Upper lobe of left lung (tissue), 4 donors: ENCODE data around the gene VPS13D.

Source experiments
- EP300 ChIP-seq, 4 donors: sonication (generic); formaldehyde crosslinking; IDR thresholded peaks; one replicate each; pipeline ENCODE4 v1.5.1; 2017; ENCODE audit warnings: antibody characterized with exemption in 4 of 4, control low read depth in 2 of 4
- POLR2A ChIP-seq, 4 donors: fragments of 450-650 bp; IDR thresholded peaks; one replicate each; pipeline ENCODE4 v1.5.1; 2016 to 2017; ENCODE audit warnings: antibody characterized with exemption in 4 of 4, mild to moderate bottlenecking in 2 of 4
- POLR2AphosphoS5 ChIP-seq, 2 donors: sonication (generic); formaldehyde crosslinking; IDR thresholded peaks; one replicate each; pipeline ENCODE4 v1.5.1; 2017; ENCODE audit warnings: antibody characterized with exemption in 2 of 2
- TF ChIP-seq, protein P1 (sequence below), 6 experiments: fragments of 450-650 bp in 4 of 6; fragments of 200-600 bp in 2 of 6; sonication (generic) in 2 of 6; IDR thresholded peaks; one replicate each; pipeline ENCODE4 v1.5.1; 2016 to 2019; ENCODE audit warnings: antibody characterized with exemption in 6 of 6

DNA sequence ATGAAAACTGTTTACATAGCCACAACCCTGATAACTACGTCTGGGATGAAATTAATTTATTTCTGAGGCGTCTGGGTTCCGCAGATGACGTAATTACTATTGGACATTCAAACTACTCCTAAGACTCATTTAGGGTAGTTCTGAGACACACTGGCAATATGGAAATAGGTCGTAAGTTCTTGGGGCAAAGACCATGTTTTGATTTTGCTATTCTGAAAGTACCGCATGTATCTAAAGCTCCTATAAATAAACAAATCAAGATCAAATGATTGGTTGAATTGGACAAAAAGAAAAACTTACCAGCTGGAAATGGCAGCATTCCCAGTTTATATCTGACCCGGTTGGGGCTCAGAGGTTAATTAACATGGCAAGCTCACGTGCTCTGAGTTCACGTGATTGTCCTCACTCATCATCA is 313.9 kb downstream of the VPS13D start:
- TF ChIP-seq, protein P1, sequence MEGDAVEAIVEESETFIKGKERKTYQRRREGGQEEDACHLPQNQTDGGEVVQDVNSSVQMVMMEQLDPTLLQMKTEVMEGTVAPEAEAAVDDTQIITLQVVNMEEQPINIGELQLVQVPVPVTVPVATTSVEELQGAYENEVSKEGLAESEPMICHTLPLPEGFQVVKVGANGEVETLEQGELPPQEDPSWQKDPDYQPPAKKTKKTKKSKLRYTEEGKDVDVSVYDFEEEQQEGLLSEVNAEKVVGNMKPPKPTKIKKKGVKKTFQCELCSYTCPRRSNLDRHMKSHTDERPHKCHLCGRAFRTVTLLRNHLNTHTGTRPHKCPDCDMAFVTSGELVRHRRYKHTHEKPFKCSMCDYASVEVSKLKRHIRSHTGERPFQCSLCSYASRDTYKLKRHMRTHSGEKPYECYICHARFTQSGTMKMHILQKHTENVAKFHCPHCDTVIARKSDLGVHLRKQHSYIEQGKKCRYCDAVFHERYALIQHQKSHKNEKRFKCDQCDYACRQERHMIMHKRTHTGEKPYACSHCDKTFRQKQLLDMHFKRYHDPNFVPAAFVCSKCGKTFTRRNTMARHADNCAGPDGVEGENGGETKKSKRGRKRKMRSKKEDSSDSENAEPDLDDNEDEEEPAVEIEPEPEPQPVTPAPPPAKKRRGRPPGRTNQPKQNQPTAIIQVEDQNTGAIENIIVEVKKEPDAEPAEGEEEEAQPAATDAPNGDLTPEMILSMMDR (IDR thresholded peaks at IDR 0.05) = no peak
- TF ChIP-seq EP300 (IDR thresholded peaks at IDR 0.05) (no peak), POLR2AphosphoS5 (IDR thresholded peaks at IDR 0.05) (no peak), POLR2A (IDR thresholded peaks at IDR 0.05) (no peak)
